Esophagus muscularis mucosa (tissue), 3 donors: ENCODE results near the gene FN1.

Source experiments
- CTCF ChIP-seq, 3 experiments: fragments of 200-600 bp in 2 of 3; fragments of 450-650 bp in 1 of 3; sonication (generic) in 2 of 3; IDR thresholded peaks; one replicate each; pipeline ENCODE4 v1.5.1; 2017 to 2019; ENCODE audit warnings: antibody characterized with exemption in 3 of 3, mild to moderate bottlenecking in 2 of 3, moderate library complexity in 1 of 3
- POLR2A ChIP-seq: fragments of 450-650 bp; IDR thresholded peaks from one replicate; pipeline ENCODE4 v1.6.1; 2017; ENCODE audit warnings: antibody characterized with exemption, moderate library complexity, mild to moderate bottlenecking, low read depth
- POLR2AphosphoS5 ChIP-seq, 2 donors: sonication (generic); formaldehyde crosslinking; IDR thresholded peaks; one replicate each; pipeline ENCODE4 v1.6.1; 2017; ENCODE audit warnings: antibody characterized with exemption in 2 of 2

GRCh38 chr2:215452725-215453124 lies 16.9 kb upstream of the FN1 start:
- TF ChIP-seq CTCF (IDR thresholded peaks at IDR 0.05) (peak in 1 of 3 experiments; percentile 19), POLR2A (no peak), POLR2AphosphoS5 (IDR thresholded peaks at IDR 0.05) (no peak)
